Transverse colon (tissue), 4 donors: ENCODE measurements around the gene ELP4. TPM values are rescaled to one million over a fixed set of nuclear protein-coding genes. Genes with fewer than 3 reads are reported as not detected.
A peak's percentile ranks its signal among the peaks of the same experiment; 100 is the strongest.

ENCODE experiments used
- DNase-seq: peaks from one replicate; pipeline ENCODE4 v3.0.0-alpha.2; 2019
- H3K27ac ChIP-seq, 4 donors: fragments of 200-600 bp; sonication (generic); 2 replicates each; pipeline ENCODE4 v1.5.1; 2016 to 2018; ENCODE audit warnings: inconsistent platforms in 4 of 4
- H3K27me3 ChIP-seq: fragments of 200-600 bp; sonication (generic); 2 replicates; pipeline ENCODE4 v1.5.1; 2017; ENCODE audit warnings: inconsistent platforms
- H3K36me3 ChIP-seq, 4 donors: fragments of 200-600 bp; sonication (generic); 2 replicates each; pipeline ENCODE4 v1.5.1; 2017 to 2019; ENCODE audit warnings: inconsistent platforms in 4 of 4
- H3K4me1 ChIP-seq, 4 donors: fragments of 200-600 bp; sonication (generic); 2 replicates each; pipeline ENCODE4 v1.5.1; 2017 to 2020; ENCODE audit warnings: inconsistent platforms in 4 of 4
- H3K4me3 ChIP-seq, 4 donors: fragments of 200-600 bp; sonication (generic); 1 replicate in 1 of 4; 2 replicates in 3 of 4; pipeline versions ENCODE4 v1.5.1 to v1.6.1; 2017 to 2019; ENCODE audit warnings: inconsistent platforms in 4 of 4
- H3K9me3 ChIP-seq, 2 donors: fragments of 200-600 bp; sonication (generic); 2 replicates each; pipeline ENCODE4 v1.5.1; 2017 to 2019; ENCODE audit warnings: inconsistent platforms in 2 of 2
- EP300 ChIP-seq: sonication (generic); formaldehyde crosslinking; IDR thresholded peaks from one replicate; pipeline ENCODE4 v1.6.1; 2017; ENCODE audit warnings: antibody characterized with exemption, low read depth
- POLR2A ChIP-seq: fragments of 450-650 bp; IDR thresholded peaks from one replicate; pipeline ENCODE4 v1.6.1; 2016; ENCODE audit warnings: antibody characterized with exemption, mild to moderate bottlenecking, moderate library complexity
- POLR2AphosphoS5 ChIP-seq, 3 donors: sonication (generic); formaldehyde crosslinking; IDR thresholded peaks; one replicate each; pipeline ENCODE4 v1.6.1; 2016; ENCODE audit warnings: antibody characterized with exemption in 3 of 3
- WGBS, 2 donors: methylation state at CpG; one replicate each; pipeline ENCODE4 v1.1.5; 2018; ENCODE audit warnings: low coverage in 1 of 2; 5-methylcytosine and 5-hydroxymethylcytosine counted together
- in situ Hi-C, 4 donors: fragments of 200-750 bp; cut with MboI; loops; one replicate each; pipeline versions ENCODE4 v1.15.0 to v1.15.1; 2017; ENCODE audit warnings: low sequenced_read_pairs in 3 of 4, low pct_ligation_motif_present in 1 of 4, low pct_unique_long_range_greater_than_20kb in 1 of 4
- intact Hi-C: fragments of 100-400 bp; cut with DNase I; formaldehyde crosslinking; loops from one replicate; pipeline ENCODE4 v1.15.1; 2023; ENCODE audit warnings: low total_unique reads
- total RNA-seq, 4 donors: library from RNA; depleted of rRNA; stranded (reverse); fragments of >200 nt; gene quantifications; one replicate each; pipeline ENCODE4 v1.1.0, GENCODE V29; 2016
- TF ChIP-seq, protein P1 (sequence below), 5 experiments: fragments of 200-600 bp in 3 of 5; fragments of 450-650 bp in 2 of 5; sonication (generic) in 3 of 5; IDR thresholded peaks; 1 replicate in 2 of 5; 2 replicates in 3 of 5; pipeline ENCODE4 v1.5.1; 2016 to 2017; ENCODE audit warnings: antibody characterized with exemption in 5 of 5, inconsistent platforms in 3 of 5, mild to moderate bottlenecking in 2 of 5, moderate library complexity in 1 of 5

The ELP4 gene
- total RNA-seq, 4 donors from 2014 or later: 14.2 to 46.4 (median 23.6) TPM

GRCh38 chr11:31815711-31816467 is 306.3 kb downstream of the ELP4 start:
- Histone ChIP-seq H3K9me3 (no peaks in the 10 kb centered on the region), H3K27ac (no peak overlapping the region), H3K27me3 (peaks cover 100% of the 10 kb centered on the region), H3K4me3 (peak overlapping the region in 1 of 4 donors; percentile 37), H3K36me3 (no peaks in the 10 kb centered on the region), H3K4me1 (peaks cover 41 to 70% (median 60%) of the 10 kb centered on the region in 4 donors)
- 3 to 13% methylated on average over 6 to 57 of the region's 57 CpGs for WGBS, 2 donors
- TF ChIP-seq, protein P1, sequence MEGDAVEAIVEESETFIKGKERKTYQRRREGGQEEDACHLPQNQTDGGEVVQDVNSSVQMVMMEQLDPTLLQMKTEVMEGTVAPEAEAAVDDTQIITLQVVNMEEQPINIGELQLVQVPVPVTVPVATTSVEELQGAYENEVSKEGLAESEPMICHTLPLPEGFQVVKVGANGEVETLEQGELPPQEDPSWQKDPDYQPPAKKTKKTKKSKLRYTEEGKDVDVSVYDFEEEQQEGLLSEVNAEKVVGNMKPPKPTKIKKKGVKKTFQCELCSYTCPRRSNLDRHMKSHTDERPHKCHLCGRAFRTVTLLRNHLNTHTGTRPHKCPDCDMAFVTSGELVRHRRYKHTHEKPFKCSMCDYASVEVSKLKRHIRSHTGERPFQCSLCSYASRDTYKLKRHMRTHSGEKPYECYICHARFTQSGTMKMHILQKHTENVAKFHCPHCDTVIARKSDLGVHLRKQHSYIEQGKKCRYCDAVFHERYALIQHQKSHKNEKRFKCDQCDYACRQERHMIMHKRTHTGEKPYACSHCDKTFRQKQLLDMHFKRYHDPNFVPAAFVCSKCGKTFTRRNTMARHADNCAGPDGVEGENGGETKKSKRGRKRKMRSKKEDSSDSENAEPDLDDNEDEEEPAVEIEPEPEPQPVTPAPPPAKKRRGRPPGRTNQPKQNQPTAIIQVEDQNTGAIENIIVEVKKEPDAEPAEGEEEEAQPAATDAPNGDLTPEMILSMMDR (IDR thresholded peaks at IDR 0.05): no peak
- TF ChIP-seq POLR2A: no peak
- no peak for TF ChIP-seq POLR2AphosphoS5 (IDR thresholded peaks at IDR 0.05)
- no peak for TF ChIP-seq EP300
- DNase-seq: no peak
- intact Hi-C loops: no loop called here
- in situ Hi-C loops: no loop called here

- intact Hi-C loops: no loop called here
- TF ChIP-seq EP300 (no peak), POLR2A (no peak), POLR2AphosphoS5 (IDR thresholded peaks at IDR 0.05) (no peak)
- TF ChIP-seq, protein P1 (IDR thresholded peaks at IDR 0.05): no peak
- Histone ChIP-seq H3K9me3 (no peaks in the 10 kb centered on the region), H3K4me1 (peaks cover 38 to 64% (median 53%) of the 10 kb centered on the region in 4 donors), H3K27ac (no peak overlapping the region), H3K36me3 (no peaks in the 10 kb centered on the region), H3K4me3 (peak overlapping the region in 2 of 4 donors; percentile 8 to 37), H3K27me3 (peaks cover 100% of the 10 kb centered on the region)
- 15% methylated on average over 38 of the region's 40 CpGs; no CpG with 5 or more reads in 1 of the 2 donors for WGBS, 2 donors
- in situ Hi-C loops: no loop called here
- peak; percentile 33 for DNase-seq
Observed at GRCh38 chr11:31816468-31817053, 307.0 kb downstream of the ELP4 start.

DNA sequence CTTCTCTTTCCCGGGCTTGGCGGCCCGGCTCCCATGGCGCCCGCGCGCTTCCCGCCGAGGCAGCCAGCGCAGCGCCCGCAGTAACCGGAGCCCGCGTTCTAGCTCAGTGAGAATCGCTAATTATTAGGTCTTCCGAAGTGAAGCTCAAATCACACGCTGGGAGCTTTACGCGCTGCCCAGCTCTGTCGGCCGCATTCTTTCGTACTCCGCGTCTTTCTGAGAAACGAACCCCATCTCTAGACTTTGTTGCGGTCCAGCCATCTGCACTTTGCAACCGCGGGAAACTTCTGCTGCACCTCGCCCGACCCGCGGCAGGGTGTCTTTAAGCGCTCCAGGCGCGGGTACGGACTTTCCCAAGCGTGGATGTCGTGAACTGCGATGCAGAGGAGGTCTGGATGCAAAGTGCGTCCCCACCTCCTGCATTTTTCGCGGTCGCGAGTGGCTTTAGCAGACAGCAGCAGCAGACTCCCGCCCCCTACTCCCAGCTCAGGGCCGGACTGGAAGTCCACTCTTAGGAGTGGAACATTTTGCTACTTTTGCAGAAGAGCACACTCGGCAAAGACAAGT is 307.6 kb downstream of the ELP4 start:
- H3K4me1 ChIP-seq: peaks cover 32 to 58% (median 48%) of the 10 kb centered on the region in 4 donors
- in situ Hi-C loops (no loop called here), intact Hi-C loops (no loop called here)
- H3K36me3 ChIP-seq: no peaks in the 10 kb centered on the region
- no peaks in the 10 kb centered on the region for H3K9me3 ChIP-seq
- H3K4me3 ChIP-seq: peak overlapping the region in 2 of 4 donors; percentile 8 to 37
- TF ChIP-seq EP300: no peak
- no peak for TF ChIP-seq POLR2AphosphoS5 (IDR thresholded peaks at IDR 0.05)
- TF ChIP-seq POLR2A: no peak
- TF ChIP-seq, protein P1 (IDR thresholded peaks at IDR 0.05): no peak
- H3K27ac ChIP-seq: no peak overlapping the region
- WGBS, 2 donors: 8% methylated on average over 44 of the region's 48 CpGs; no CpG with 5 or more reads in 1 of the 2 donors
- DNase-seq: no peak
- peaks cover 100% of the 10 kb centered on the region for H3K27me3 ChIP-seq
